Chondrocyte (in vitro differentiated cells): Measurements from ENCODE around the gene MAS1. TPM values are rescaled to one million over a fixed set of nuclear protein-coding genes. Genes with fewer than 3 reads are reported as not detected.

ENCODE experiments used
- DNase-seq: peaks from one replicate; pipeline ENCODE4 v3.0.0; 2021; ENCODE audit warnings: mixed read lengths, low spot score
- H3K27ac Mint-ChIP-seq: one replicate; pipeline ENCODE4 v1.8.0; 2021; ENCODE audit warnings: mild to moderate bottlenecking, moderate library complexity, mixed read lengths; ENCODE audit not compliant: unreplicated experiment
- H3K27me3 Mint-ChIP-seq: 2 replicates; pipeline ENCODE4 v1.8.0; 2021; ENCODE audit warnings: low read depth, mixed read lengths
- H3K36me3 Mint-ChIP-seq: 2 replicates; pipeline ENCODE4 v1.8.0; 2021; ENCODE audit warnings: low read depth, mixed read lengths
- H3K4me1 Mint-ChIP-seq: 2 replicates; pipeline ENCODE4 v1.8.0; 2021; ENCODE audit warnings: low read depth, mild to moderate bottlenecking, mixed read lengths
- H3K4me3 Mint-ChIP-seq: one replicate; pipeline ENCODE4 v1.8.0; 2021; ENCODE audit warnings: mild to moderate bottlenecking, moderate library complexity, mixed read lengths; ENCODE audit not compliant: unreplicated experiment
- H3K9me3 Mint-ChIP-seq: 2 replicates; pipeline ENCODE4 v1.8.0; 2021; ENCODE audit warnings: low read depth, mixed read lengths
- total RNA-seq: library from RNA; stranded (reverse); gene quantifications from 3 replicates; pipeline ENCODE4 v1.2.1, GENCODE V29; 2021
- TF ChIP-seq, protein P1 (sequence below): fragments of 200-600 bp; sonication (generic); IDR thresholded peaks from 2 replicates; pipeline ENCODE4 v1.5.0; 2021; ENCODE audit warnings: antibody characterized with exemption, mild to moderate bottlenecking, moderate library complexity

The MAS1 gene
- total RNA-seq, 1 donor from 2014 or later = not detected

DNA sequence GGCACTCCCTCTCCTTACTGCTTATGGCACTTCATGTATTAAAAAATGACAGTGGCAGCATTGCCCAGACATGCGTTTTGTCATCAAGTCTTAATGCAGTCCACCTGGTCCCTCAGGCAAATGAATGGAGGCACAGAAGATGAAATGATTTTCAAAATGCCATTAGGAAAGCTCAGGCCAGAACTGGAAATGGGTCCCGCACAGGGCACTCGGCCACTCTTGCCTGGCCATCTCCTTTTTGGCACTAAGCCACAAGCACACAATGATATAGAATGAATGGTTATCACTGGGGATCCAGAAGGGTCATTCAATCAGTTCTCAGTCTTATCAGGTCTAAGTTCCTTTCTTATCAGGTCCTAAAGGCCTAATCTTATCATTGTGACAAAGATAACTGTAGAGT is 15.6 kb downstream of the MAS1 start:
- no peak overlapping the region for H3K4me3 Mint-ChIP-seq
- peaks cover 4% of the 10 kb centered on the region for H3K36me3 Mint-ChIP-seq
- DNase-seq = no peak
- peaks cover 4% of the 10 kb centered on the region for H3K4me1 Mint-ChIP-seq
- H3K27me3 Mint-ChIP-seq = no peaks in the 10 kb centered on the region
- TF ChIP-seq, protein P1, sequence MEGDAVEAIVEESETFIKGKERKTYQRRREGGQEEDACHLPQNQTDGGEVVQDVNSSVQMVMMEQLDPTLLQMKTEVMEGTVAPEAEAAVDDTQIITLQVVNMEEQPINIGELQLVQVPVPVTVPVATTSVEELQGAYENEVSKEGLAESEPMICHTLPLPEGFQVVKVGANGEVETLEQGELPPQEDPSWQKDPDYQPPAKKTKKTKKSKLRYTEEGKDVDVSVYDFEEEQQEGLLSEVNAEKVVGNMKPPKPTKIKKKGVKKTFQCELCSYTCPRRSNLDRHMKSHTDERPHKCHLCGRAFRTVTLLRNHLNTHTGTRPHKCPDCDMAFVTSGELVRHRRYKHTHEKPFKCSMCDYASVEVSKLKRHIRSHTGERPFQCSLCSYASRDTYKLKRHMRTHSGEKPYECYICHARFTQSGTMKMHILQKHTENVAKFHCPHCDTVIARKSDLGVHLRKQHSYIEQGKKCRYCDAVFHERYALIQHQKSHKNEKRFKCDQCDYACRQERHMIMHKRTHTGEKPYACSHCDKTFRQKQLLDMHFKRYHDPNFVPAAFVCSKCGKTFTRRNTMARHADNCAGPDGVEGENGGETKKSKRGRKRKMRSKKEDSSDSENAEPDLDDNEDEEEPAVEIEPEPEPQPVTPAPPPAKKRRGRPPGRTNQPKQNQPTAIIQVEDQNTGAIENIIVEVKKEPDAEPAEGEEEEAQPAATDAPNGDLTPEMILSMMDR = no peak
- no peaks in the 10 kb centered on the region for H3K9me3 Mint-ChIP-seq
- no peak overlapping the region for H3K27ac Mint-ChIP-seq

DNA sequence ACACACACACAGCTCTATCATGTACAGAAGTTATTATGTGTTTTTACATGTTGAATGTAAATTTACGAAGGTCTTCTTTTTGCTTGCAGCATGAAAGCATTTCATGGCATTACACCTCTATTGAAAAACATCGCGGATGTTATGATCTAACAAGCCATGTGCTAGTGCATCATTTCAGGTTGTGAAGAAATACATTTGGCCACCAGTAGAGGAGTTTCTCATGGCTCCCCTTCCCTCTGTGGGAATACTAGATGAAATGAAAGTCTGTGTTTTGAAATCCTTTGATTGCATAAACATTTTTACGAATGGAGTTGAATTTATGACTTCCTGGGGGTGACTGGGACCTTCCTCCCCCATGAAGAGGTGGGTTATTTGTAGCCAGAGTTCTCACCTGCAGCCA is 17.7 kb downstream of the MAS1 start:
- Mint-ChIP-seq H3K27me3 (peaks cover 1% of the 10 kb centered on the region), H3K27ac (no peak overlapping the region), H3K36me3 (peaks cover 4% of the 10 kb centered on the region), H3K4me3 (no peak overlapping the region), H3K4me1 (no peaks in the 10 kb centered on the region), H3K9me3 (no peaks in the 10 kb centered on the region)
- TF ChIP-seq, protein P1 = no peak
- no peak for DNase-seq

DNA sequence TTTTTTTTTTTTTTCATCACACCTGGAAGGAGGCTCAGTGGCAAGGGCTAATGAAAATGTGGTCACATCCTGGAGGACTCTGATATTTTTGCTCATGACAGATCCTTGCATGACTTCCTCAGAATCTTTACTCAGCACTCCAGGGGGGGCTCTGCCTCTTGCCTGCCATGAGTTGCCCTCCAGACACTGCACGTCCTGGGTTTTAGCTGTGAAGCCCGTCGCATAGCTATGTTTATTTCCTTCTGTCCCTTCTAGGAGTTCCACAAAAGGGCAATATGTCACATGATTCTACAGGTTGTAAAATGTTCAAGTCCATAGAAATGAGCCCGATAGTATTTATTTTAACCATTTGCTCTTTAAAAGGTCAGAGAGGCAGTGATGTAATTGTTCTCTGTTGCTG is 18.2 kb downstream of the MAS1 start:
- Mint-ChIP-seq H3K4me3 (no peak overlapping the region), H3K36me3 (peaks cover 4% of the 10 kb centered on the region), H3K27ac (no peak overlapping the region), H3K4me1 (no peaks in the 10 kb centered on the region), H3K27me3 (peaks cover 1% of the 10 kb centered on the region), H3K9me3 (no peaks in the 10 kb centered on the region)
- TF ChIP-seq, protein P1 = no peak
- DNase-seq = no peak

DNA sequence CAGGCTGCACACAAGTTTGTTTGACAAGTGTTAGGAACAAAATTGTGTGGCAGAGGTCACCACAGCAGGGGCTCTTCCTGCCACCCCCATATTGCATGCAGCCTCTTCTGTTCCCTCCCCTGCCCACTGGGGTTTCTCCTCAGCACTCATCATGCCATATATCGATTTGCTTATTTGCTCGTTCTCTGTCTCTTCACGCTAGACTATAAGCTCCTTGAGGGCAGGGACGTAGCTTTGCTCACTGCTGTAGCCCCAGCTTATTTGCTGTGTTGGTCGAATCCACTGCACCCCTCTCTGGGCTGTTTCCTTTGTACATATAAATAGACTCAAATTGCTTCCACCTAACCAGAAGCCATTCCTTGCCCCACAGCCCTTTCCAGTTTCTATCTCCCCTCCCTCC is 19.6 kb downstream of the MAS1 start:
- Mint-ChIP-seq H3K4me1 (no peaks in the 10 kb centered on the region), H3K4me3 (no peak overlapping the region), H3K9me3 (no peaks in the 10 kb centered on the region), H3K27ac (no peak overlapping the region), H3K36me3 (peaks cover 4% of the 10 kb centered on the region), H3K27me3 (peaks cover 1% of the 10 kb centered on the region)
- DNase-seq = no peak
- TF ChIP-seq, protein P1 = no peak

DNA sequence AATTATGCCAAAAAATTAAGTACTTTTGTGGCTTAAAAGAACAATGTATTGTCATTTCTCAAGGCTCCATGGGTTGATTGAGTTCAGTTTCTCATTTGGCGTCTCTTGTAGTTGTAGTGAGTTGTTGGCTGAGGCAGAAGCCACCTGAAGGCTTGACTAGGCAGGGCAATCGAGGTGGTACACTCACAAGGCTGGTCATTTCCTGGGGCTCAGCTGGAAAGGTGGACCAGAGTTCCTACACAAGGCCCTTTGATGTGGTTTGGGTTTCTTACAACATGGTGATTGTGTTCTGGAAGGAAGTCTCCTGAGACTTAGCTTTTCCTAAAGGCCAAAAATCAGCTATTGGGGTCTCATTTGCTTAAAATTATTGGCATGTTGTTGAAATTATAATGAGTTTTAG is 22.6 kb downstream of the MAS1 start:
- no peaks in the 10 kb centered on the region for H3K9me3 Mint-ChIP-seq
- no peak overlapping the region for H3K27ac Mint-ChIP-seq
- H3K36me3 Mint-ChIP-seq = peaks cover 4% of the 10 kb centered on the region
- TF ChIP-seq, protein P1 = no peak
- no peak overlapping the region for H3K4me3 Mint-ChIP-seq
- no peak for DNase-seq
- peaks cover 1% of the 10 kb centered on the region for H3K27me3 Mint-ChIP-seq
- H3K4me1 Mint-ChIP-seq = peaks cover 2% of the 10 kb centered on the region
